WTC11 (cell line): ENCODE results near the gene MRPS15.

Experiments
- ATF6 ChIP-seq: sonication (generic); formaldehyde crosslinking; IDR thresholded peaks from 2 replicates; pipeline ENCODE4 v1.8.1; 2023; ENCODE audit warnings: mild to moderate bottlenecking, missing genetic modification reagents
- CTCF ChIP-seq: fragments of 200-600 bp; IDR thresholded peaks from 2 replicates; pipeline ENCODE4 v1.8.0; 2022; ENCODE audit warnings: antibody characterized with exemption
- E2F4 ChIP-seq: sonication (generic); formaldehyde crosslinking; IDR thresholded peaks from 2 replicates; pipeline ENCODE4 v1.8.1; 2022; ENCODE audit warnings: low read depth, mild to moderate bottlenecking, moderate library complexity, missing genetic modification reagents, borderline replicate concordance
- ESRRA ChIP-seq: sonication (generic); formaldehyde crosslinking; IDR thresholded peaks from 2 replicates; pipeline ENCODE4 v1.8.1; 2022; ENCODE audit warnings: mild to moderate bottlenecking, missing genetic modification reagents, borderline replicate concordance
- FOXP1 ChIP-seq: sonication (generic); formaldehyde crosslinking; IDR thresholded peaks from 2 replicates; pipeline ENCODE4 v1.8.0; 2022; ENCODE audit warnings: missing genetic modification reagents, mild to moderate bottlenecking, moderate library complexity, borderline replicate concordance
- GABPB1 ChIP-seq: sonication (generic); formaldehyde crosslinking; IDR thresholded peaks from 2 replicates; pipeline ENCODE4 v1.8.1; 2023; ENCODE audit warnings: mild to moderate bottlenecking, missing genetic modification reagents
- KAT7 ChIP-seq: sonication (generic); formaldehyde crosslinking; IDR thresholded peaks from 2 replicates; pipeline ENCODE4 v1.8.1; 2023; ENCODE audit warnings: missing genetic modification reagents, mild to moderate bottlenecking, borderline replicate concordance
- NR2C2 ChIP-seq: sonication (generic); formaldehyde crosslinking; IDR thresholded peaks from 2 replicates; pipeline ENCODE4 v1.8.0; 2022; ENCODE audit warnings: mild to moderate bottlenecking, missing genetic modification reagents
- SP1 ChIP-seq: sonication (generic); formaldehyde crosslinking; conservative IDR thresholded peaks from 2 replicates; pipeline ENCODE4 v1.8.1; 2022; ENCODE audit warnings: missing genetic modification reagents

GRCh38 chr1:36508257-36508656, 44.1 kb upstream of the MRPS15 start:
- TF ChIP-seq KAT7 (CRISPR knock-in tag) (no peak), NR2C2 (no peak), CTCF (no peak), ATF6 (no peak), GABPB1 (CRISPR knock-in tag) (no peak), SP1 (CRISPR knock-in tag) (no peak), ESRRA (CRISPR knock-in tag) (no peak), E2F4 (CRISPR knock-in tag) (no peak), FOXP1 (CRISPR knock-in tag) (no peak)
